ENCODE measurements around the gene KRTAP12-1.

The KRTAP12-1 gene

GRCh38 chr21:44727757-44728156 is 45.8 kb upstream of the KRTAP12-1 start (continued):
- no peak for TF ChIP-seq TSHZ2 (CRISPR knock-in tag; IDR thresholded peaks at IDR 0.05)

GRCh38 chr21:44727321-44727720 is 45.4 kb upstream of the KRTAP12-1 start:
- TF ChIP-seq ZC3H10 (CRISPR knock-in tag; IDR thresholded peaks at IDR 0.05) (no peak), GLIS3 (CRISPR knock-in tag; IDR thresholded peaks at IDR 0.05) (no peak), ZFP3 (CRISPR knock-in tag; IDR thresholded peaks at IDR 0.05) (no peak), SNAI2 (CRISPR knock-in tag; IDR thresholded peaks at IDR 0.05) (no peak), ESRRG (CRISPR knock-in tag; IDR thresholded peaks at IDR 0.05) (no peak), OSR1 (CRISPR knock-in tag; IDR thresholded peaks at IDR 0.05) (no peak), TSHZ2 (CRISPR knock-in tag; IDR thresholded peaks at IDR 0.05) (no peak), CSRNP3 (CRISPR knock-in tag; IDR thresholded peaks at IDR 0.05) (no peak), RARB (CRISPR knock-in tag; IDR thresholded peaks at IDR 0.05) (no peak), CREB5 (CRISPR knock-in tag; IDR thresholded peaks at IDR 0.05; ENCODE audit: low read depth) (no peak)
- no peak for ATAC-seq

GRCh38 chr21:44726826-44727225 is 44.9 kb upstream of the KRTAP12-1 start:
- TF ChIP-seq ZFP30 (CRISPR knock-in tag; IDR thresholded peaks at IDR 0.05): no peak
- no peak for TF ChIP-seq BACH2 (CRISPR knock-in tag; IDR thresholded peaks at IDR 0.05; ENCODE audit: borderline replicate concordance)
- TF ChIP-seq ISL1 (CRISPR knock-in tag; IDR thresholded peaks at IDR 0.05): no peak
- TF ChIP-seq ZNF565 (CRISPR knock-in tag; conservative IDR thresholded peaks at IDR 0.05; ENCODE audit: low read depth): no peak
- no peak for TF ChIP-seq CSDC2 (CRISPR knock-in tag; IDR thresholded peaks at IDR 0.05)
- TF ChIP-seq ZNF70 (CRISPR knock-in tag; IDR thresholded peaks at IDR 0.05): no peak
- no peak for TF ChIP-seq SNAI2 (CRISPR knock-in tag; IDR thresholded peaks at IDR 0.05)
- no peak for TF ChIP-seq CREB5 (CRISPR knock-in tag; IDR thresholded peaks at IDR 0.05; ENCODE audit: low read depth)
- no peak for TF ChIP-seq RARB (CRISPR knock-in tag; IDR thresholded peaks at IDR 0.05)
- no peak for TF ChIP-seq ZNF8 (CRISPR knock-in tag; IDR thresholded peaks at IDR 0.05)
- no peak for TF ChIP-seq PATZ1 (CRISPR knock-in tag; IDR thresholded peaks at IDR 0.05; ENCODE audit: borderline replicate concordance)
- TF ChIP-seq ZC3H10 (CRISPR knock-in tag; IDR thresholded peaks at IDR 0.05): no peak
- TF ChIP-seq TSHZ2 (CRISPR knock-in tag; IDR thresholded peaks at IDR 0.05): no peak
- no peak for TF ChIP-seq POU6F1 (CRISPR knock-in tag; IDR thresholded peaks at IDR 0.05; ENCODE audit: borderline replicate concordance, low read depth)
- no peak for TF ChIP-seq CSRNP3 (CRISPR knock-in tag; IDR thresholded peaks at IDR 0.05)
- ATAC-seq: no peak

Data from SK-N-SH treated with all-trans-retinoic acid at 6 μM for 48 hours (cell line).